T47D (cell line): Measurements from ENCODE around the gene KLK15.
A peak's percentile ranks its signal among the peaks of the same experiment; 100 is the strongest.
"Not testable (repeated sequence)": the region's sequence is repeated elsewhere in the genome, so short reads cannot be mapped to it uniquely, and the experiment has no call there.

Experiments used
- DNase-seq, 2 experiments: peaks; one replicate each; pipeline versions ENCODE4 v3.0.0 to v3.0.0-alpha.2; 2011 to 2012; ENCODE audit warnings: low read depth in 1 of 2, low spot score in 1 of 2
- JUND ChIP-seq: IDR thresholded peaks from 2 replicates; pipeline ENCODE4 v1.6.1; 2012; ENCODE audit warnings: low read depth
- in situ Hi-C: cut with HindIII; loops from 2 replicates; pipeline ENCODE4 v1.10.0; 2016; ENCODE audit warnings: low sequenced_read_pairs, low pct_unique_long_range_greater_than_20kb

KLK15 gene

GRCh38 chr19:50794074-50794875 lies 39.1 kb downstream of the KLK15 start:
- no peak for TF ChIP-seq JUND
- DNase-seq, result peak in 1 of 2 experiments; percentile 51
- in situ Hi-C loops, result no loop called here

- TF ChIP-seq JUND, result no peak
- in situ Hi-C loops, result no loop called here
- no peak for DNase-seq
Observed at GRCh38 chr19:50793558-50794065, 39.8 kb downstream of the KLK15 start.

DNA sequence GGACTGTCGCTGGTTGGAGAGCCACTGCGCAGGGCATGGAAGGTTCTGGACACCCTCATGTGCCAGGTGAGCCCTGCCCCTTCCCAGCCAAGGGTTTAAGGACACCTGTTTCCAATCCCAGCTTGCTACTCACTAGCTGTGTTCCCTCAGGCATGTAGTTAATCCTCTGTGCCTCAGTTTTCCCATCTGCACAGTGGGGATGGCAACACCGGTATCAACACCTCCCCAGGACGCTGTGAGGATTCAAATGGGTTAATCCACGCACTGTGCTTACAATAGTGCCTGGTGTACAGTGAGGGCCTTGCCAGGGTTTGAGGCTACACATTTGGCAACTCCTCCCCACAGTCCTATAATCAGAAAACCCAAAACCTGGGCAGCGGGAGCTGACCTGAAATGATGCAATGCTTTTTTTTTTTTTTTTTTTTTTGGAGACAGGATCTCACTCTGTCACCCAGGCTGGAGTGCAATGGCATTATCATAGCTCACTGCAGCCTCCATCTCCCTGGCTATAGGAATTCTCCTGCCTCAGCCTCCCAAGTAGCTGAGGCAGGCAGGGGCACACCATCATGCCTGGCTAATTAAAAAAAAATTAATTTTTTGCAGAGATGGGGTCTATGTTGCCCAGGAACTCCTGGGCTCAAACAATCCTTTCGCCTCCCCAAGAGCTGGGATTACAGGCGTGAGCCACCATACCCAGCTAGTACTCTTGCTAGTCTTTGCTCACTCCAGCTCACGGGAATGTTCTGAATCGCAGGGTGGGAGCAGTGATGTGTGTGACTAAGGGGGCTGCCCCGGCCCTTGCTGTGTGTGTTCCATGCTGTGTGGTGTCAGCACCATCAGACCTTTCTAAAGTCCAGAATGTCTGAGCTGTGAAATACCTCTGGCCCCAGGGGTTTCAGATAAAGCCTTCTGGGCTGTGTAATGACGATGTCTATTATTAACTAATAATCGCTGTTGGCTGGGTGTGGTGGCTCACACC lies 40.8 kb downstream of the KLK15 start:
- no peak for TF ChIP-seq JUND
- no peak for DNase-seq
- in situ Hi-C loops, result no loop called here

DNA sequence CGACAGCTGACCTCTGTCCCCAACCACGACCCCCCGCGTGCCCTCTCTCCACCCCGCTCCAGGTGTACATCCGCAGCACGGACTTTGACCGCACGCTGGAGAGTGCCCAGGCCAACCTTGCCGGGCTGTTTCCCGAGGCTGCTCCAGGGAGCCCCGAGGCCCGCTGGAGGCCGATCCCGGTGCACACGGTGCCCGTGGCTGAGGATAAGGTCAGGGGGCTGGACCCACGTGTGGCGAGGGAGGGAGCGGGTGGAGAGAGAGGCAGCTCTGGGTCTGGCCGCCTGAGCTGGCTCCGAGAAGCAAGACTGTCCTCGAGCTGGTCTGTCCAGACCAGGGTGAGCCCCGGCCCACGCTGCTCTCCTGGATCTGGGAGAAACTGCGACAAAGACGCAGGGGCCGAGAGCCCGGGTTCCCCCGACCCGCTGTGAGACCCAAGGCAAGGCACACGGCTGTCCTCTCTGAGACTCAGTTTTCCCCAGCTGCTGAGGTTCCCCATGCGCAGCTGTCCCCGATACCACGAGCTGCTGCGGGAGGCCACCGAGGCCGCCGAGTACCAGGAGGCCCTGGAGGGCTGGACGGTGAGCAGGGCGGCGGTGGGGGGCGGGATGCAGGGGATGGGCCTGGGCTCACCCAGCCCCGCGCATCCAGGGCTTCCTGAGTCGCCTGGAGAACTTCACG lies 41.6 kb downstream of the KLK15 start:
- in situ Hi-C loops, result no loop called here
- TF ChIP-seq JUND, result no peak
- no peak for DNase-seq

- TF ChIP-seq JUND, result no peak
- DNase-seq, result no peak
- in situ Hi-C loops, result no loop called here
Observed at GRCh38 chr19:50790922-50791467, 42.4 kb downstream of the KLK15 start.

DNA sequence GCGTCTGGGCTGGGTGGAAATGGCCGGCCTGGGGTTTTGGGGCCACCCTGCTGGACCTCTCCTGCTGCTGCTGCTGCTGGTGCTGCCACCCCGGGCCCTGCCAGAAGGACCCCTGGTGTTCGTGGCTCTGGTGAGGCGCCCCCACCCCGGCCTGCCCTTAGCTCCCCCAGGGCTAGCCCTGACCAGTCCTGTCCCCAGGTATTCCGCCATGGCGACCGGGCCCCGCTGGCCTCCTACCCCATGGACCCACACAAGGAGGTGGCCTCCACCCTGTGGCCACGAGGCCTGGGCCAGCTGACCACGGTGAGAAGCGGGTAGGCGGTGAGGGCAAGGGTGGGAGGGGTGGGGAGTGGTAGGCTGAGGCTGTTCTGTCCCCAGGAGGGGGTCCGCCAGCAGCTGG lies 43.0 kb downstream of the KLK15 start, which contains the start of gene ACP4:
ACP4 (plus strand) TSS at position 20 of the 400 bp plus-strand sequence; CDS start at position 20, 0 bp downstream.
- TF ChIP-seq JUND, result no peak
- DNase-seq, result no peak

GRCh38 chr19:50785329-50785728 lies 48.0 kb downstream of the KLK15 start:
- no peak for TF ChIP-seq JUND
- no peak for DNase-seq
- in situ Hi-C loops, result no loop called here

More for the DNA sequence above, 43.0 kb downstream of the KLK15 start, which contains the start of gene ACP4:
- in situ Hi-C loops, result no loop called here

GRCh38 chr19:50784710-50785109 lies 48.7 kb downstream of the KLK15 start:
- TF ChIP-seq JUND, result no peak
- in situ Hi-C loops, result no loop called here
- DNase-seq, result no peak

DNA sequence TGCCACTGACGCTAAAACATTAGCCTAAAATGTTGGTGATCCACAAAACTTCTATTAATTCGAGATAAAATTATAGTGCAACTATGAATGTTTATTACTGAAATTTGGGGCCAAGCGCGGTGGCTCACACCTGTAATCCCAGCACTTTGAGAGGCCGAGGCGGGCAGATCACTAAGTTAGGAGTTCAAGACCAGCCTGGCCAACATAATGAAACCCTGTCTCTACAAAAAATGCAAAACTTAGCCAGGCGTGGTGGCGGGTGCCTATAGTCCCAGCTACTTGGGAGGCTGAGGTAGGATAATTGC lies 49.6 kb downstream of the KLK15 start:
- in situ Hi-C loops, DNase-seq: not testable (repeated sequence)

- DNase-seq, result peak in 1 of 2 experiments; percentile 54
- TF ChIP-seq JUND, result no peak
- in situ Hi-C loops, result no loop called here
Observed at GRCh38 chr19:50780753-50781435, 52.5 kb downstream of the KLK15 start.
